Choroid plexus epithelial cell (primary cell): ENCODE measurements around the gene NTM.

Source experiments
- DNase-seq: peaks from one replicate; pipeline ENCODE4 v3.0.0-alpha.2; 2010; ENCODE audit warnings: low read depth
- H3K4me3 ChIP-seq: 2 replicates; pipeline ENCODE4 v1.5.1; 2011; ENCODE audit warnings: low read depth, mild to moderate bottlenecking, control low read depth, low read length, moderate library complexity
- CTCF ChIP-seq: conservative IDR thresholded peaks from 2 replicates; pipeline ENCODE4 v1.5.1; 2011; ENCODE audit warnings: low read depth, mild to moderate bottlenecking, control low read depth, inconsistent platforms, low read length, moderate library complexity

NTM gene

GRCh38 chr11:132231656-132232347 is 861.4 kb downstream of the NTM start:
- no peak for TF ChIP-seq CTCF
- H3K4me3 ChIP-seq, result no peak overlapping the region
- DNase-seq, result no peak

- DNase-seq, result peak; percentile 77
Observed at GRCh38 chr11:132234878-132235277, 864.5 kb downstream of the NTM start.

DNA sequence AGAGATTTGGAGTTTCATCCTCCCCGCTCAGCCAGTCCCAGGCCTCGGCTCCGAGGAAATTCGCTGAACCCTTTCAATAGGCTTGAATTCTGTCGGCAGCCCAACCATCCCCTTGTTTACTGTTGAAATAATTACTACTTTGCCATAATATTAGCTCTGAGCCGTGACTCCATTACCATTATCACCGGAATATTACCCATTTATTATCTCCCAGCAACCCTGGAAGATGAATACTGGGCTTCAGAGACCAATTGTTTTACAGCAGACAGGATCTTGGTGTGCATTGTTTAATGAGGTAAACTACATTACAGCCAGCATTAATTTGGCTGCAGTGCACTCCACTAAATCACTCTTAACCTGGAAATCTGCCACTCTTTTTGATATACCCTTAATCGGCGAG is 867.4 kb downstream of the NTM start:
- no peak overlapping the region for H3K4me3 ChIP-seq
- no peak for TF ChIP-seq CTCF
- DNase-seq, result no peak

More at GRCh38 chr11:132234878-132235277, 864.5 kb downstream of the NTM start:
- H3K4me3 ChIP-seq, result no peak overlapping the region
- TF ChIP-seq CTCF, result no peak

DNA sequence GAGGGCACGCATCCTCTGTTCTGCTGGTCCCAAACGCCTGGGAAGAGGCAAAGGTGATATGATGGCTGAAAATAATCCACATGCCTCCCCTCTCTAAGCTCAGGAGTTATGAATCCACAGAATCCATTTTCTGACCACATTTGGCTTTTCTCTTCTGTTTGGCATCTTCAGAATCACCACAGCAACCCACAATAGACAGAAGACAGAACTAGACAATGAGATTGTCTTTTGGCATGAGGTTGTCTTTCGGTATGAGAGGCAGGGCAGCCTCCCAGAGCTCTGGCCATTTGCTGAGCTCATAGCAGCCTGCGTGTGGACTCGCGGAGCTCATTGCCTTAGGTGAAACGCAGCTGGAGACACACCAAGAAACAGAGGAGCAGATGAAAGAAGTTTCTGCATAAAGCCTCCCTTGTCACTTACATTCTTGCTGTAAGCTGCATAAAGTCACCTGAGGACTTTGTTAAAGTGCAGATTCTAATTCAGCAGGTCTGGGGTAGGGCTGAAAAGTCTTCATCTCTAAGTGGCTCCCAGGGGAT is 868.0 kb downstream of the NTM start:
- no peak for TF ChIP-seq CTCF
- no peak for DNase-seq
- no peak overlapping the region for H3K4me3 ChIP-seq

DNA sequence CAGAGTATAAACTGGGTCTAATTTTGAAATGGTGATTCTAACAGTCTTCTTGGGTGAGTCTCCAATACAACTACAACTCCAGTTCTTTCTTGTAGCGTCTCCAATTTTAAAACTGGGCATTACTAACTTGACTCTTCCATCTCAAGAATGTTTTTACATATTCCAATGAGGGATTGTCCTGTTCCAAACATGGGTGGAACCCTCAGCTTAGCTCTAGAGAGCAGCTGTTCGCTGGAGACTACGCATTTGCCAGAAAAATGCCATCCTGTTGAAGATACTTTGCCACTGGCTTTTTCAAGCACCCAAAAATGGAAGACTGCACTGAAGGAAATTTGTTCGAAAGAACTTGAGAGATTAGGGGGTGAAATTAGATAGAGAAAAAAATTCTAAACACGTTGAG is 870.0 kb downstream of the NTM start:
- H3K4me3 ChIP-seq, result no peak overlapping the region
- no peak for TF ChIP-seq CTCF
- no peak for DNase-seq

DNA sequence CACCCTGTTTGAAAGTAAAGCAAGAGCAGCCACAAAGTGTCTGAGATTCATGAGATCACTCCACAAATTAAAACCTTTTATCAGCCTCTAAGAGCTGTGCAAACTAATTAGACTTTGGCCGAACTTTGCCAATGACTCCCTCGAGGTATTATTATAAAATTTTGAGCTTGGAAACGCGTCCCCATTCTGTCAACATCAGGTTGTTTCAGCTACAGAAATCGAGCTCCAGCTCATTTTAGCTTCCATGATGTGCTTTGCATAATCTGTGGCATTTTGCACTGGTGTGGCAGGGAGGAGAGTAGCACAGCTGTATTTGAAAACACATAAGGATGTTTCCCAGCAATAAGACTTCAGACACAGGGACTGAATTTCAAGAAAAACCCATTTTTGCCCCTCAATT is 872.2 kb downstream of the NTM start:
- no peak for DNase-seq
- TF ChIP-seq CTCF, result no peak
- no peak overlapping the region for H3K4me3 ChIP-seq

GRCh38 chr11:132244846-132245245 is 874.4 kb downstream of the NTM start:
- DNase-seq, result no peak
- no peak for TF ChIP-seq CTCF
- H3K4me3 ChIP-seq, result no peak overlapping the region
